ENCODE data around the gene SYNM. TPM values are rescaled to one million over a fixed set of nuclear protein-coding genes. Genes with fewer than 3 reads are reported as not detected.

The SYNM gene
- total and polyA plus RNA-seq, 2 donors (not counting 1 experiment from before 2014, with no cell fraction given): 0.04 to 0.27 TPM

DNA sequence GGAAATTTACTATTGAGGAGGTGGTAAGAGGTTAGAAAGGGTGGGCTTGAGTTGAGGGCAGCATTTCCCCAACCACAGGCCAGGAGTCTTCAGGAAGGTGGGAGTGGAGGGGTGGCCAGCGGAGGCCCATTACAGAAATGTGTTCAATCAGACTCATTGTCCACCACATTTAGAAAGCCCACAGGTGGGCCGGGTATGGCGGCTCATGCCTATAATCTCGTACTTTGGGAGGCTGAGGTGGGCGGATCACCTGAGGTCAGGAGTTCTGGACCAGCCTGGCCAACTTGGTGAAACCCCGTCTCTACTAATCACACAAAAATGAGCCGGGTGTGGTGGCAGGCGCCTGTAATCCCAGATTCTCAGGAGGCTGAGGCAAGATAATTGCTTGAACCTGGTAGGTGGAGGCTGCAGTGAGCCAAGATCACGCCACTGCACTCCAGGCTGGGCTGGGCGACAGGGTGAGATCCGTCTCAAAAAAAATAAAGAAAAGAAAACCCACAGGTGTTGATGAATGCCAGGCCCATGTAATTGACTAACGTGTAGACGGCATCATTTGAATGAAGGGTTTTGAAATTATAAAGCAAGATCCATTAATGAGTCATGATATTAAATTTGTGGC lies 12.2 kb upstream of the SYNM start:
- H3K9me3 ChIP-seq (ENCODE audit: control extremely low read depth in 1 of 3, control insufficient read depth in 2 of 3, insufficient read depth in 1 of 3, low read length in 2 of 3): no peaks in the 10 kb centered on the region
- intact Hi-C loops (cut with micrococcal nuclease): no loop called here
- H3K79me2 ChIP-seq (ENCODE audit: control insufficient read depth, insufficient read depth, low read length): no peaks in the 10 kb centered on the region
- peaks cover 14 to 19% of the 10 kb centered on the region in 2 donors for H3K4me1 ChIP-seq (ENCODE audit: control insufficient read depth in 2 of 2, insufficient read depth in 2 of 2, low read length in 2 of 2)
- Mint-ChIP-seq H3K9me3 (ENCODE audit: insufficient read depth) (no peaks in the 10 kb centered on the region), H3K27ac (no peak overlapping the region), H3K4me1 (peaks cover 16% of the 10 kb centered on the region), H3K4me3 (no peak overlapping the region), H3K27me3 (peaks cover 15% of the 10 kb centered on the region)
- H3K36me3 ChIP-seq (replicated peaks in 1 of 2; ENCODE audit: control extremely low read depth in 1 of 2, control insufficient read depth in 1 of 2, extremely low read depth in 1 of 2, insufficient read depth in 2 of 2, low read length in 1 of 2): no peaks in the 10 kb centered on the region
- H3K27ac ChIP-seq (ENCODE audit: low read length in 2 of 2): no peak overlapping the region
- H3K4me2 ChIP-seq (replicated peaks; ENCODE audit: low read depth, low read length, poor library complexity, severe bottlenecking): no peak overlapping the region
- CTCF ChIA-PET: interaction anchor here (0.8 kb wide), 1 partner anchor 16 kb away, joined by 4 read pairs; no protein-coding TSS in a partner anchor
- no peak overlapping the region for H3K4me3 ChIP-seq (ENCODE audit: control extremely low read depth in 1 of 5, extremely low read depth in 1 of 5, insufficient read depth in 1 of 5, low read depth in 2 of 5, low read length in 4 of 5)
- H3K9ac ChIP-seq (ENCODE audit: low read length): no peak overlapping the region
- POLR2A ChIA-PET: no interaction called here
- TF ChIP-seq EZH2 (IDR thresholded peaks at IDR 0.05; ENCODE audit: borderline replicate concordance, insufficient read depth, low read depth, low read length, poor library complexity, severe bottlenecking): no peak
- TF ChIP-seq, protein P1, sequence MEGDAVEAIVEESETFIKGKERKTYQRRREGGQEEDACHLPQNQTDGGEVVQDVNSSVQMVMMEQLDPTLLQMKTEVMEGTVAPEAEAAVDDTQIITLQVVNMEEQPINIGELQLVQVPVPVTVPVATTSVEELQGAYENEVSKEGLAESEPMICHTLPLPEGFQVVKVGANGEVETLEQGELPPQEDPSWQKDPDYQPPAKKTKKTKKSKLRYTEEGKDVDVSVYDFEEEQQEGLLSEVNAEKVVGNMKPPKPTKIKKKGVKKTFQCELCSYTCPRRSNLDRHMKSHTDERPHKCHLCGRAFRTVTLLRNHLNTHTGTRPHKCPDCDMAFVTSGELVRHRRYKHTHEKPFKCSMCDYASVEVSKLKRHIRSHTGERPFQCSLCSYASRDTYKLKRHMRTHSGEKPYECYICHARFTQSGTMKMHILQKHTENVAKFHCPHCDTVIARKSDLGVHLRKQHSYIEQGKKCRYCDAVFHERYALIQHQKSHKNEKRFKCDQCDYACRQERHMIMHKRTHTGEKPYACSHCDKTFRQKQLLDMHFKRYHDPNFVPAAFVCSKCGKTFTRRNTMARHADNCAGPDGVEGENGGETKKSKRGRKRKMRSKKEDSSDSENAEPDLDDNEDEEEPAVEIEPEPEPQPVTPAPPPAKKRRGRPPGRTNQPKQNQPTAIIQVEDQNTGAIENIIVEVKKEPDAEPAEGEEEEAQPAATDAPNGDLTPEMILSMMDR (IDR thresholded peaks at IDR 0.05): no peak
- 89% methylated on average over 11 of the region's 13 CpGs for WGBS (ENCODE audit: insufficient coverage)
- no peaks in the 10 kb centered on the region for H3K27me3 ChIP-seq (replicated peaks in 1 of 4; ENCODE audit: control extremely low read depth in 1 of 4, control insufficient read depth in 3 of 4, insufficient read depth in 4 of 4, low read length in 3 of 4)
- no peak for ATAC-seq (ENCODE audit: low read depth)
- DNase-seq: no peak
- H4K20me1 ChIP-seq (ENCODE audit: control insufficient read depth, insufficient read depth, low read length, poor library complexity, severe bottlenecking): no peaks in the 10 kb centered on the region
- H2AFZ ChIP-seq (ENCODE audit: insufficient read depth, low read depth, low read length, poor library complexity, severe bottlenecking): no peak overlapping the region

DNA sequence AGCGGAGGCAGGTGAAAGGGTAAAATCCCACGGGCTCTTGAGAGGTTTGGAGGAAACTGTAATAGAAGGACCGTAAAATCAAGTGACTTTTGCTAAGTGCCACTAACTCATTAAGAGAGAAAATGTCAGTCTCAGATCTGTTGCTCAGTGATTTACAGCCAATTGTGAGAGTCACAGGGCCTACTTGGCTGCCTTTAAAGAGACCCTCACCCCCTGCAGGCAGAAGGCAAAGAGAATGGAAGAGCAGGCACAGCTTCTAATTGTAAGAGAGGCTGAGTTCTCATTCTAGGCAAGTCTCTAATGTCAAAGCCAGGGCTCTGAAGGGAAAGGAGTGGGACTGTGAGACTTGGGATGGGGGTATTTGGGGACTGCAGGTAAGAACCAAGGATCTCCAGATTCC lies 9.3 kb upstream of the SYNM start:
- TF ChIP-seq EZH2 (IDR thresholded peaks at IDR 0.05; ENCODE audit: borderline replicate concordance, insufficient read depth, low read depth, low read length, poor library complexity, severe bottlenecking): no peak
- TF ChIP-seq, protein P1 (IDR thresholded peaks at IDR 0.05): no peak
- H2AFZ ChIP-seq (ENCODE audit: insufficient read depth, low read depth, low read length, poor library complexity, severe bottlenecking): no peak overlapping the region
- Mint-ChIP-seq H3K27me3 (peaks cover 38% of the 10 kb centered on the region), H3K4me1 (peaks cover 11% of the 10 kb centered on the region), H3K27ac (no peak overlapping the region), H3K4me3 (no peak overlapping the region), H3K9me3 (ENCODE audit: insufficient read depth) (no peaks in the 10 kb centered on the region)
- ChIA-PET CTCF (no interaction called here), POLR2A (no interaction called here)
- H3K27me3 ChIP-seq (replicated peaks in 1 of 4; ENCODE audit: control extremely low read depth in 1 of 4, control insufficient read depth in 3 of 4, insufficient read depth in 4 of 4, low read length in 3 of 4): peaks cover 0 to 21% (median 7%) of the 10 kb centered on the region in 4 experiments
- WGBS (ENCODE audit: insufficient coverage): 92% methylated on average over 3 of the region's 3 CpGs
- ATAC-seq (ENCODE audit: low read depth) (no peak), DNase-seq (no peak)
- intact Hi-C loops (cut with micrococcal nuclease): no loop called here
- H3K27ac ChIP-seq (ENCODE audit: low read length in 2 of 2): no peak overlapping the region
- H3K4me1 ChIP-seq (ENCODE audit: control insufficient read depth in 2 of 2, insufficient read depth in 2 of 2, low read length in 2 of 2): peaks cover 9 to 16% of the 10 kb centered on the region in 2 donors
- no peaks in the 10 kb centered on the region for H3K36me3 ChIP-seq (replicated peaks in 1 of 2; ENCODE audit: control extremely low read depth in 1 of 2, control insufficient read depth in 1 of 2, extremely low read depth in 1 of 2, insufficient read depth in 2 of 2, low read length in 1 of 2)
- H3K9ac ChIP-seq (ENCODE audit: low read length): no peak overlapping the region
- no peaks in the 10 kb centered on the region for H3K79me2 ChIP-seq (ENCODE audit: control insufficient read depth, insufficient read depth, low read length)
- H3K4me3 ChIP-seq (ENCODE audit: control extremely low read depth in 1 of 5, extremely low read depth in 1 of 5, insufficient read depth in 1 of 5, low read depth in 2 of 5, low read length in 4 of 5): no peak overlapping the region
- H3K4me2 ChIP-seq (replicated peaks; ENCODE audit: low read depth, low read length, poor library complexity, severe bottlenecking): no peak overlapping the region
- H3K9me3 ChIP-seq (ENCODE audit: control extremely low read depth in 1 of 3, control insufficient read depth in 2 of 3, insufficient read depth in 1 of 3, low read length in 2 of 3): peaks cover 0 to 4% (median 0%) of the 10 kb centered on the region in 3 donors
- no peaks in the 10 kb centered on the region for H4K20me1 ChIP-seq (ENCODE audit: control insufficient read depth, insufficient read depth, low read length, poor library complexity, severe bottlenecking)
